ENCODE results near the gene TTC21A.

Gene TTC21A

DNA sequence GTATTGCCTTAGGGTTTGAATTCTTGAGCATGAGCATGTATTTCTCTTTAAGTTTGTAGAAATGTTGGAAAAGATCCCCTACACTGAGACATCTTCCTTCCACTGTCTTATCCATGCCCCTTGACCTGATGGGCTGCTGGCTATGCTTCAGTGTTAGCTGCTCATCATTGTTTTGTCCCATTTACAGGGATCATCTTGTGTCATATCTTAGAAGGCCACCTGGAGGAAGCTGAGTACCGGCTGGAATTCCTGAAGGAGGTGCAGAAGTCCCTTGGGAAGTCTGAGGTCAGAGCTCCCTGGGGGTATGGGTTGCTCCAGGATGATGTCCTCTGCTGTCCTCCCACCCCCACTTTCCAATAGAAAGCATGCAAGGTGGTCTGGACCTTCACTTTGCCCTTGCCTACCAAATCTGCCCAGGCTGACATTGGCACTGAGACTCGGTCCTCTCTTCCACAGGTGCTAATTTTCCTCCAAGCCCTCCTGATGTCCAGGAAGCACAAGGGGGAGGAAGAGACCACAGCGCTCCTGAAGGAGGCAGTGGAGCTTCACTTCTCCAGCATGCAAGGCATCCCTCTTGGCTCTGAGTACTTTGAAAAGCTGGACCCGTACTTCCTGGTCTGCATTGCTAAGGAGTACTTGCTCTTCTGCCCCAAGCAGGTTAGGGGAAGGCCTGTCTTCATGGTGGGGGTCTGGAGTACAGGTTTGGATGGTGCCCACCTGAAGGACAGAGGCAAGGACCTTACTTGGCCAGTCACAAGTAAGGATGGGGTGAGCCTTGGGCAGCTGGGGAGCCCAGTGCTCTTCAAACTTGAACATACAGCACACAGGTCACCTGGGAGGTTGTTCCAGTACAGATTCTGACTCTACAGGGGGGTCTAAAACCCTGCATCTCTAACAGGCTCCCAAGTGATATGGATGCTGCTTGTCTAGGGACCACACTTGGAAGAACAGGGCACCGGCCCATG is 17.7 kb downstream of the TTC21A start:
- ATAC-seq (peak; percentile 16), DNase-seq (no peak)
- peaks cover 11% of the 10 kb centered on the region for H3K27me3 Mint-ChIP-seq
- no peaks in the 10 kb centered on the region for H3K9me3 Mint-ChIP-seq
- H3K4me3 Mint-ChIP-seq: no peak overlapping the region
- H3K4me1 Mint-ChIP-seq: peaks cover 24% of the 10 kb centered on the region
- no peak overlapping the region for H3K27ac Mint-ChIP-seq

DNA sequence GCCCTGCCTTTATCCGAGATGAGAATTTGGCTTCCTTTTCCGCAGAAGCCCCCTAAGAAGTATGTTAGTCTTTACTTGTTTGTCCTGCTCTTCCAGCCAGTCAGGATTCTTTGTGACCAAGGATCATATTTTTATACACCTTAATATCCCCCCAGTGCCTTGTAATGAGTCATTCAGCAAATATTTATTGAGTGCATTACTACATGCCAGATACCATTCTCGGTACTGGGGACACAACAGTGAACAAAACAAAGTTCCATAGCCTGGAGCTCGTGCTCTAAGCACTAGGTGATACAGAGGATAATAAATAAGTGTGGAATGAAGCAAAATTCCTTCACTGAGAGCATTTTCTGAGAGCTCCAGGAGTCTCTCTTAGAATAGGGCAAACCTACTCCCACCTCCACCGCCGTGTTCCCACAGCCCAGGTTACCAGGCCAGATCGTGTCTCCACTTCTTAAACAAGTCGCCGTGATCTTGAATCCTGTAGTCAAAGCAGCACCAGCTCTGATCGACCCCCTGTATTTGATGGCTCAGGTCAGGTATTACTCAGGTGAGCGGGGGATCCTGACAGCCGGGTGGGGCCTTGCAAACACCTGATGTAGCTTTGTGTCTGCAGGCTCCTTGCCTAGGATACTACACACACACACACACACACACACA is 18.5 kb downstream of the TTC21A start:
- H3K4me1 Mint-ChIP-seq: peaks cover 24% of the 10 kb centered on the region
- no peak overlapping the region for H3K4me3 Mint-ChIP-seq
- no peak overlapping the region for H3K27ac Mint-ChIP-seq

DNA sequence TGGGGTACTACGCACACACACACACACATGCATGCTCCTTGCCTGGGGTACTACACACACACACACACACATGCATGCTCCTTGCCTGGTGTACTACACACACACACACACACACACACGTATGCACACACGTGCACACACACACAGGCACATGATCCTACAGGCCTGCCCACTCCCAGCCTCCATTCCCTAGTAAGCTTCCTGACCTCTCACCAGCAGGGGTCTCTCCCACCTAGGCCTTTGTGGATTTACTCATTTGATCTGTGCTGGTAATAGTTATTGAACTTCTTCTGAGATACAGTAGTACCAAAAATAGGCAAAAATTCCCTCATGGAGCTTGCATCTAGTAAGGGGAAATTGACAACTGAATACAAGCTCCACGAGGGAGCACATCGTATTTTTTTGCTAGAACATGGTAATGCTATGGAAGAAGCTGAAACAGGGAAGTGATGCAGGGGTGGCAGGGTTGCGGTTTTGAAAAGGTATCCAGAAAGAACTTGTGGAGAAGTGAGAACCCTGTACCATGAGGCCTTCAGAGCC is 19.1 kb downstream of the TTC21A start:
- Mint-ChIP-seq H3K4me3 (no peak overlapping the region), H3K9me3 (no peaks in the 10 kb centered on the region), H3K27me3 (peaks cover 11% of the 10 kb centered on the region), H3K4me1 (peaks cover 24% of the 10 kb centered on the region), H3K27ac (peak overlapping the region in 1 of 2 donors; percentile 47)
- peak; percentile 78 for ATAC-seq
- DNase-seq: peak in 1 of 2 donors; percentile 39

More for the DNA sequence above, 18.5 kb downstream of the TTC21A start:
- DNase-seq (no peak), ATAC-seq (no peak)
- Mint-ChIP-seq H3K9me3 (no peaks in the 10 kb centered on the region), H3K27me3 (peaks cover 11% of the 10 kb centered on the region)

DNA sequence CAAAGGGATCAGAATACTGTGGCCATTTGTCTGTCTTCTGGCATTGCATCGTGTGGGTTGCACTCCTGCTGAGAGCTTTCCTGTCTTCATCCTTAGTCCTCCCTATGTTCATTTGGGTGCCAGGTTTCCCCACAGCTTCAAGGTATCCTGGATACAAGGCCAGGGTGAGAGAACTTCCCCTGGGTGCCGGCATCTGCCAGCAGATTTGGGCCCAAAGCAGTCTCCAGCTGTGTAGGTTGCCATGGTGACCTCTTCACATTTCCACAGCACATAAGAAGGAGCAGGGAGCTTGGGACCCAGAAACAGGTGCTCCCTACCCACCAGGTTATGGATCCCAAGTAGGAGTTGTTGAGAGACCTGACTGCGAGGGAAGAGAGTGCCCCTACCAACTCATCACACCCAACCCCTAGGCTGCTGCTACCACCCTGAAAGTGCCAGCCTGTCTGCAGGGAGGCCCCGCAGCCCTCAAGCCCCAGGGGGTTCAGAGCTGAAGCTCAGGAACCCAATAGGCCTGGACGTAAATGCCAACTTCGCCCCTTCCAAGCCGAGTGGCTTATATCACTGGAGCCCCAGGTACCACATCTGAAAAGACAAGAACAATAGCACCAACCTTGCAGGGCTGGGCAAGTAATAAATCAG is 19.9 kb downstream of the TTC21A start:
- no peak overlapping the region for H3K4me3 Mint-ChIP-seq
- peaks cover 24% of the 10 kb centered on the region for H3K4me1 Mint-ChIP-seq
- H3K27ac Mint-ChIP-seq: peak overlapping the region in 1 of 2 donors; percentile 77
- DNase-seq (no peak), ATAC-seq (no peak)
- H3K9me3 Mint-ChIP-seq: no peaks in the 10 kb centered on the region
- H3K27me3 Mint-ChIP-seq: peaks cover 4% of the 10 kb centered on the region

DNA sequence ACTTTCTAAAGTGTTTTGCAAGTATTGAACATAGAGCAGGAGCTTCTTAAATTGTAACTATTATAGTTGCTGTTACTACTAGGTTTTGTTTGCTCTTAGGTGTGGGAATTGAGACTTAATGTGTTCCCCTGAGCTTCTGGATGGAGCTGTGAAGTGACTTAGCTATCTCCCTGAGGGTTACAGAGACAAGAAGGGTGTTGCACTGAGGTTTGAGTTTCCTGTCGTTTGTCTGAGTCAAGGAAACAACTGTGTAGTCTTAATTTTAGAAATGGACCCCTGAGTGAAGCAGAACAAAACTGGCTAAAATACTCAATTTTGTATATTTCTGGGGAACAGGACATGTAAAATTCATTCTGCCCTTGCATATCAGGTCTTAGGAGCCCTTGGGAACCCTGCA is 20.4 kb downstream of the TTC21A start:
- ATAC-seq: no peak
- H3K27me3 Mint-ChIP-seq: no peaks in the 10 kb centered on the region
- no peak for DNase-seq
- H3K27ac Mint-ChIP-seq: peak overlapping the region in 1 of 2 donors; percentile 77
- H3K4me1 Mint-ChIP-seq: peaks cover 24% of the 10 kb centered on the region
- no peaks in the 10 kb centered on the region for H3K9me3 Mint-ChIP-seq
- H3K4me3 Mint-ChIP-seq: no peak overlapping the region

DNA sequence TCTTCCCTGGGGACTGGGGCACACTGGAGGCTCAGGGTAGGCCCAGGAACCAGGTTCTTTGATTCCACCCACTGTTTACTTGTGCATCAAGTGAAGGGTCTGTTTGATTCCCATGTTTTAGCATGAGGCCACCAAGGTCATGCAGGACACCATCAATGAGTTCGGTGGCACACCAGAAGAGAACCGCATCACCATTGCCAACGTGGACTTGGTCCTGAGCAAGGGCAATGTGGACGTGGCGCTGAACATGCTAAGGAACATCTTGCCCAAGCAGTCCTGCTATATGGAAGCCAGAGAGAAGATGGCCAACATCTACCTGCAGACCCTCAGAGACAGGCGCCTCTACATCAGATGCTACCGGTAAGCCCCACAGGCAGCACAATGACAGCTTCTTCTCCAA is 21.5 kb downstream of the TTC21A start:
- no peak overlapping the region for H3K4me3 Mint-ChIP-seq
- DNase-seq: no peak
- no peaks in the 10 kb centered on the region for H3K27me3 Mint-ChIP-seq
- H3K4me1 Mint-ChIP-seq: peaks cover 28% of the 10 kb centered on the region
- ATAC-seq: no peak
- H3K27ac Mint-ChIP-seq: no peak overlapping the region
- no peaks in the 10 kb centered on the region for H3K9me3 Mint-ChIP-seq

DNA sequence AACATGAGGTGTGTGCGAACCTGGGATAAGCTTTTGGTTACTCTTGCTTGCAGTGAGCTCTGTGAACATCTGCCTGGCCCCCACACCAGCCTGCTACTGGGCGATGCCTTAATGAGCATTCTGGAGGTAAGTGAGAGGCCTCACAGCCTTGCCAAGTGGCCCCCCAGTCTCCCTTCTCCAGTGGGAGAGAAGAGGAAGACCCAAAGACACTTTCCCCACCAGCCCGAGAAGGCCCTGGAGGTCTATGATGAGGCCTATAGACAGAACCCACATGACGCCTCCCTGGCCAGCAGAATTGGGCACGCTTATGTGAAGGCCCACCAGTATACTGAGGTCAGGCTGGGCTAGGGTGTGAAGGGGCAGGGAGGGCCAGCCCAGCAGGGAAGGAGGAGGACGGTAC is 22.5 kb downstream of the TTC21A start:
- H3K4me1 Mint-ChIP-seq: peaks cover 34% of the 10 kb centered on the region
- H3K27me3 Mint-ChIP-seq: no peaks in the 10 kb centered on the region
- ATAC-seq (no peak), DNase-seq (no peak)
- no peaks in the 10 kb centered on the region for H3K9me3 Mint-ChIP-seq
- no peak overlapping the region for H3K27ac Mint-ChIP-seq
- H3K4me3 Mint-ChIP-seq: no peak overlapping the region

DNA sequence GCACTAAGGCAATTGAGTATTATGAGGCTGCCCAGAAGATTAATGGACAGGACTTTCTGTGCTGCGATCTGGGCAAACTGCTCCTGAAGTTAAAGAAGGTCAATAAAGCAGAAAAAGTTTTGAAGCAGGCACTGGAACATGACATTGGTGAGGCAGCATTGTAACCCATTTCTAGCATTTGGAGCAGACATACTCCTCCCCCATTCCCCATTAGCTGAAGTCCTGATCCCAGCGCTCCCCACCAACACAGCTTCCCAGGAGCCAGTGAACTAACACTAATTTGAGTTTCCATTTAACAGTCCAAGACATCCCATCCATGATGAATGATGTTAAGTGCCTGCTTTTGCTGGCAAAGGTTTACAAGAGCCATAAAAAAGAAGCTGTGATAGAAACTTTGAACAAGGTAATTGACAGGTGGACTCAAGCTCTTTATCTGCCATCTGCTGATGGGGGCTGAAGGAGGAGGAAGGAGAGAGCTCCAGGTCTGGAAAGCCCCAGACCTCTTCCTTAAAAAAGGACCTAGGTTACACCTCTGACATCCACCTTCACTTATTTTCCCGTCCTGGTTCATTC is 23.3 kb downstream of the TTC21A start:
- Mint-ChIP-seq H3K27ac (no peak overlapping the region), H3K9me3 (no peaks in the 10 kb centered on the region), H3K4me1 (peaks cover 34% of the 10 kb centered on the region), H3K4me3 (no peak overlapping the region), H3K27me3 (no peaks in the 10 kb centered on the region)
- DNase-seq: no peak
- no peak for ATAC-seq

DNA sequence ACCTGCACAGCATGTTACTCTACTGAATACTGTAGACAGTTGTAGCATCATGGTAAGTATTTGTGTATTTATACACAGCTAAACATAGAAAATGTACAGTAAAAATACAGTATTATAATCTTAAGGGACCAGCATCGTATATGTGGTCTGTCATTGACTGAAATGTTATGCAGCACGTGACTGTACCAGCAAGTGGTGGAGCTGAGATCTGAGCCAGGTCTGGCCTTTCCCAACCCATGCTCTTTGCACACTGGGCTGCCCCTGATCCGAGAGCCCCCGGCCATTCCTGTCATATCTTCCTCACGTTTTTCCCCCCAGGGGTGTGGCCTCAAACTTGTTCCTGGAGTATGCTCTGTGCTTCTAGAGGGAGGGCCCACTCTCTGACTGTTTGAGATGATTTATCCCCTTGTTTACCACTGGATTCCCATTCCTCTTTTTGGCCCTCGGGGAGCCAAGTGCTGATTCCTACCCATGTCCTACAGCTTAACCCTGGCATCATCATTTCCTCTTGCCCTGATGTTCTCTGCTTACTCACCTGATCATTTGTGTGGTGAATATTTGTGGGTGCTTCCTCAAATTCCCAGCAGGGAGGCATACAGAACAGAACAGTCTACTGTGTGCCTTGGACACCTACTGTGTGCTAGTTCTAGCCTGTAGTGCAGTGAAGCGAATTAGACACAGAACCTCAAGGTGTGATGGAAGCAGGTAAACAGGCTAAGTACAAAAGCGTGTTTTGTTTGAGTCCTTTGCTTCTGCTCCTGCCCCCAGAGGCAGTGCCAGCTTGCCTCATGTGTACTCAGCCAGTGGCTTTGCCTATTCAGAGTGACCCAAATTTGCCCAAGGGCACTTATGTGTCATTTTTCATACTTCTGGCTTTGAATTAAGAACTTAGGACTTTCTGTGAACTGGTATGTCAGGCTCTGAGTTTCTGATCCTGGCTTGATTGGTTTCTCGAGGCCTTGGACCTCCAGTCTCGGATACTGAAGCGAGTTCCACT is 24.9 kb downstream of the TTC21A start:
- no peak for ATAC-seq
- H3K27me3 Mint-ChIP-seq: no peaks in the 10 kb centered on the region
- no peak overlapping the region for H3K4me3 Mint-ChIP-seq

DNA sequence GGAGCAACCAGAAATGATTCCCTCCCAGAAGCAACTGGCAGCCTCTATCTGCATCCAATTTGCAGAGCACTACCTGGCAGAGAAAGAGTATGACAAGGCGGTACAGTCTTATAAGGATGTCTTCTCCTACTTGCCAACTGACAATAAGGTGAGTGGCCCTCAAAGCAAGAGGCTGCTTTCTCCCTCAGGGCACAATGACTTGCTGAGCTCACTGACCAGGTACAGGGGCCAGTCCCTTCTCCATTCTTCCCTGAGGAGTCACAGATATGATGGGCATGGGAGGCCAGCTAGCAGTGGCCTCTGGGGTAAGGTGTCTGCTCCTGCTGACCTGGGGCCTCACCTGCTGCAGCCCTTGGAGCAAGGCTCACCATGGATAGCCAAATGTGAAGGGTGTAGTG is 25.6 kb downstream of the TTC21A start:
- ATAC-seq: no peak
- Mint-ChIP-seq H3K27ac (no peak overlapping the region), H3K4me1 (peaks cover 23% of the 10 kb centered on the region), H3K4me3 (no peak overlapping the region), H3K27me3 (no peaks in the 10 kb centered on the region), H3K9me3 (no peaks in the 10 kb centered on the region)
- DNase-seq: no peak

More for the DNA sequence above, 24.9 kb downstream of the TTC21A start:
- peaks cover 24% of the 10 kb centered on the region for H3K4me1 Mint-ChIP-seq
- H3K27ac Mint-ChIP-seq: peak overlapping the region in 1 of 2 donors; percentile 75
- DNase-seq: no peak
- H3K9me3 Mint-ChIP-seq: no peaks in the 10 kb centered on the region

DNA sequence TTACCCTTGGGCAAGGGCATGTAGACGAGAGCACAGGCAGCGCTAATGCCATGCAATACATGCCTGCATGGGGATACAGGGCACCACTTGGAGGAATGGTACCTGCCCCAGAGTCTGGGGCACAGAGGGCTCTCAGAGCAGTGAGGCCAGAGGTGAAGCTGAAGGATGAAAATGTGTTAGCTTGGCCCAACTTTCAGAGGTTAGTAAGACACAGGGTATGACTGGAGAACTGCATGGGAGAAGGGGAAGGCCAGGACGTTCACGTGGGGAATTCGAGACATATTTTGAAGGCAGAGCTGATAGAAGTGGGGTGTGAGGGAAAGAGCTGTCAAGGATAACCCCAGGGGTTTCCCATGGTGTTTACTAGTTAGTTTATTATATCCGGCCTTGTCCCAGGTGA is 26.3 kb downstream of the TTC21A start:
- DNase-seq (no peak), ATAC-seq (peak; percentile 57)
- Mint-ChIP-seq H3K4me1 (peaks cover 23% of the 10 kb centered on the region), H3K4me3 (no peak overlapping the region), H3K27me3 (no peaks in the 10 kb centered on the region), H3K9me3 (no peaks in the 10 kb centered on the region), H3K27ac (no peak overlapping the region)

DNA sequence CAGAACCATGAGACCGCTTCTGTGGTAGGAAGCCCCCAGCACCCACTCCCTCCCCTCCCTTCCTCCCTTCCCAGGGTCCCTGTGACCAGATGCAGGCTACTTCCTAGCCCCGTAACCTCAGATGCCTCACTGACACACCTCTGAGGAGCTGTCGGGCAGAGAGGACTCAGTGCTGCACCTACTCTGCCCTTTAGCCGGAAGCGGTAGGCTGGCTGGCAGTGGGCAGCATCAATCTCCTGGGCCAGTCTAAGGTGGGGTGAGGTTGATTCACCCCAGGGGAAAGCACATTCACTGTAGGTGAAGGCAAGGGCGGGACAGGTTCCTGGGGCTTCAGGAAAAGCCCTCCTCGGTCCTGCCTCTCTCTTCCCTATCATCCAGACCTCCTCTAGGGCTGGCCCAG is 26.8 kb downstream of the TTC21A start:
- DNase-seq (no peak), ATAC-seq (peak; percentile 21)
- Mint-ChIP-seq H3K9me3 (no peaks in the 10 kb centered on the region), H3K27ac (peak overlapping the region in 1 of 2 donors; percentile 50), H3K27me3 (no peaks in the 10 kb centered on the region), H3K4me3 (no peak overlapping the region), H3K4me1 (peaks cover 28% of the 10 kb centered on the region)

DNA sequence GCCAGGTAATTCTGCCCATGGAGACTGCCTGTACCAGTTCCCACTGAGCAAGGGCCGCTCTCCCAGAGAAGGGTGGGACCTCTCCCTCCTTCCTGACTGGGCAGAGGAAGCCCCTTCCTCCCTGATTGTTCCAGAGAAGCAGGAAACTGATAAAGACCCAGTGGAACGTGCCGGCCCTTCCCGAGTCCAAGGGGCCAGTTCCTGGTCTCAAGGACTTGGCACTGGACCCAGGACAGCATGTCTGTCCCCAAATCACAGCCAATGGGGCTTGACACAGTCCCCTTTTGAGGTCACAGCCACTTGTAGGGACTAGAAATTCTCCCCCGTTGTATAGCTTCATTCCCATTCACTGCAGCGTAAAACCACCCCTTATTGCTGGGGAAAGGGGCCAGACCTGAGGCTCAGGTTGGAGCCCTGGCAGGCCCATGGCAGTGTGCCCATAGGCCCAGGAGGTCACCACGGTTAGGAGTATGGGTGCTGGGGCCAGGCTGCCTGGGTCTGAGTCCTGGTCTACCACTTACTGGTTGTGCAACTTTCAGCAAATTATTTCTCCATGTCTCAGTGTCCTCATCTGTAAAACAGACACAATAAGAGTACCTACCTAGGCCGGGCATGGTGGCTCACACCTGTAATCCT is 27.8 kb downstream of the TTC21A start:
- Mint-ChIP-seq H3K9me3 (no peaks in the 10 kb centered on the region), H3K4me1 (peaks cover 36% of the 10 kb centered on the region), H3K27me3 (no peaks in the 10 kb centered on the region), H3K4me3 (no peak overlapping the region), H3K27ac (peak overlapping the region in 1 of 2 donors; percentile 77)
- DNase-seq (no peak), ATAC-seq (no peak)

Measured in stimulated activated naive CD8-positive, alpha-beta T cell treated with anti-CD3 and anti-CD28 coated beads, Interleukin-15, amount 100 ng/mL, for 72 hours (primary cell).